H1 (cell line): Measurements from ENCODE around the gene YAP1. TPM values are rescaled to one million over a fixed set of nuclear protein-coding genes. Genes with fewer than 3 reads are reported as not detected.

Experiments used
- CTCF ChIA-PET: fragments of 300-600 bp; sonication (Branson Sonifier 250); formaldehyde crosslinking; loops from one replicate; lab custom pipeline; 2021; ENCODE audit not compliant: partially characterized antibody; lab: Charles Lee
- POLR2A ChIA-PET: fragments of 300-600 bp; sonication (Branson Sonifier 250); formaldehyde crosslinking; loops from one replicate; lab custom pipeline; 2021; ENCODE audit warnings: inconsistent platforms; ENCODE audit not compliant: partially characterized antibody; lab: Charles Lee
- DNase-seq, 2 experiments: peaks; one replicate each; pipeline versions ENCODE4 v3.0.0 to v3.0.0-alpha.2; 2010 to 2022; ENCODE audit warnings: low spot score in 2 of 2, low read depth in 1 of 2, mixed read lengths in 1 of 2
- FAIRE-seq: peaks from 2 replicates; lab custom pipeline; 2011; peaks lifted over from hg19 to GRCh38; lab: Jason Lieb, UNC
- H2AFZ ChIP-seq: 2 replicates; pipeline ENCODE4 v1.8.1; 2012; ENCODE audit warnings: low read length, inconsistent platforms
- H2AK5ac ChIP-seq: 2 replicates; pipeline ENCODE4 v1.6.1; 2013; ENCODE audit warnings: low read depth, low read length
- H2BK120ac ChIP-seq: replicated peaks from 2 replicates; pipeline ENCODE3; 2013; ENCODE audit warnings: low read depth, low read length, inconsistent platforms
- H2BK12ac ChIP-seq: 2 replicates; pipeline ENCODE4 v1.6.1; 2013; ENCODE audit warnings: low read depth, low read length
- H2BK15ac ChIP-seq: 2 replicates; pipeline ENCODE4 v1.6.1; 2013; ENCODE audit warnings: low read length
- H2BK20ac ChIP-seq: 2 replicates; pipeline ENCODE4 v1.6.1; 2013; ENCODE audit warnings: low read length
- H2BK5ac ChIP-seq: 2 replicates; pipeline ENCODE4 v1.6.1; 2013; ENCODE audit warnings: low read depth, low read length
- H3K14ac ChIP-seq: 2 replicates; pipeline ENCODE4 v1.6.1; 2013; ENCODE audit warnings: inconsistent platforms; ENCODE audit not compliant: insufficient read length
- H3K18ac ChIP-seq: 2 replicates; pipeline ENCODE4 v1.6.1; 2013; ENCODE audit warnings: low read length; ENCODE audit errors: extremely low read depth
- H3K23ac ChIP-seq: 2 replicates; pipeline ENCODE4 v1.6.1; 2013; ENCODE audit warnings: inconsistent platforms; ENCODE audit not compliant: insufficient read length
- H3K23me2 ChIP-seq: 2 replicates; pipeline ENCODE4 v1.6.1; 2013; ENCODE audit warnings: low read depth, low read length
- H3K27ac ChIP-seq: 2 replicates; pipeline ENCODE4 v1.6.1; 2011; ENCODE audit warnings: low read depth, low read length, inconsistent platforms
- H3K27me3 ChIP-seq, 4 experiments: replicated peaks in 1 of 4; 1 replicate in 1 of 4; 2 replicates in 3 of 4; pipeline versions ENCODE4 v1.6.1 to v1.8.1; 2011 to 2013; ENCODE audit warnings: low read length in 3 of 4, mild to moderate bottlenecking in 3 of 4, inconsistent platforms in 2 of 4, mixed read lengths in 2 of 4, moderate library complexity in 1 of 4; ENCODE audit not compliant: control insufficient read depth in 3 of 4, insufficient read depth in 3 of 4; ENCODE audit errors: extremely low read depth in 1 of 4
- H3K36me3 ChIP-seq, 4 experiments: 2 replicates each; pipeline versions ENCODE4 v1.6.1 to v1.8.1; 2011 to 2013; ENCODE audit warnings: mild to moderate bottlenecking in 4 of 4, low read length in 3 of 4, moderate library complexity in 2 of 4, control low read depth in 1 of 4, inconsistent platforms in 1 of 4; ENCODE audit not compliant: insufficient read depth in 4 of 4, control insufficient read depth in 2 of 4
- H3K4ac ChIP-seq: replicated peaks from 2 replicates; pipeline ENCODE3; 2013; ENCODE audit warnings: low read length, low read depth, mixed read lengths, inconsistent platforms; ENCODE audit not compliant: insufficient read length
- H3K4me1 ChIP-seq, 4 experiments: replicated peaks in 1 of 4; 1 replicate in 1 of 4; 2 replicates in 3 of 4; pipeline versions ENCODE4 v1.6.1 to v1.8.1; 2011 to 2013; ENCODE audit warnings: low read length in 3 of 4, inconsistent platforms in 2 of 4, mixed read lengths in 1 of 4; ENCODE audit not compliant: insufficient read depth in 4 of 4, control insufficient read depth in 3 of 4
- H3K4me2 ChIP-seq, 2 experiments: 2 replicates each; pipeline versions ENCODE4 v1.6.1 to v1.8.1; 2011 to 2013; ENCODE audit warnings: low read depth in 2 of 2, low read length in 2 of 2, control low read depth in 1 of 2, inconsistent platforms in 1 of 2, mild to moderate bottlenecking in 1 of 2; ENCODE audit not compliant: insufficient read depth in 1 of 2
- H3K4me3 ChIP-seq, 4 experiments: fragments of 200-600, 300-600 bp in 1 of 4; sonication (generic), shearing (Covaris generic), sonication (Bioruptor Twin) in 1 of 4; 2 replicates each; pipeline versions ENCODE4 v1.5.1 to v1.8.1; 2011 to 2016; ENCODE audit warnings: low read length in 4 of 4, low read depth in 3 of 4, control low read depth in 2 of 4, inconsistent platforms in 2 of 4, mild to moderate bottlenecking in 2 of 4, mixed read lengths in 1 of 4, moderate library complexity in 1 of 4; ENCODE audit not compliant: insufficient read depth in 2 of 4; ENCODE audit errors: extremely low read depth in 1 of 4
- H3K56ac ChIP-seq: replicated peaks from 2 replicates; pipeline ENCODE3; 2013; ENCODE audit warnings: low read depth, mild to moderate bottlenecking, mixed read lengths, low read length, inconsistent platforms; ENCODE audit not compliant: insufficient read length
- H3K79me1 ChIP-seq: 2 replicates; pipeline ENCODE4 v1.6.1; 2013; ENCODE audit warnings: low read depth, low read length, control low read depth
- H3K79me2 ChIP-seq, 2 experiments: 2 replicates each; pipeline versions ENCODE4 v1.6.1 to v1.8.1; 2012 to 2013; ENCODE audit warnings: low read length in 2 of 2, mild to moderate bottlenecking in 2 of 2, inconsistent platforms in 1 of 2; ENCODE audit not compliant: insufficient read depth in 2 of 2, control insufficient read depth in 1 of 2
- H3K9ac ChIP-seq, 4 experiments: replicated peaks in 1 of 4; 1 replicate in 1 of 4; 2 replicates in 3 of 4; pipeline versions ENCODE4 v1.6.1 to v1.8.1; 2011 to 2013; ENCODE audit warnings: low read depth in 3 of 4, low read length in 3 of 4, control low read depth in 2 of 4, mild to moderate bottlenecking in 2 of 4, moderate library complexity in 2 of 4, inconsistent platforms in 1 of 4; ENCODE audit errors: extremely low read depth in 1 of 4
- H3K9me3 ChIP-seq, 2 experiments: 2 replicates each; pipeline versions ENCODE4 v1.6.1 to v1.8.1; 2012 to 2013; ENCODE audit warnings: mild to moderate bottlenecking in 2 of 2, moderate library complexity in 2 of 2, control low read depth in 1 of 2, inconsistent platforms in 1 of 2, low read depth in 1 of 2, low read length in 1 of 2, mixed read lengths in 1 of 2; ENCODE audit not compliant: insufficient read depth in 2 of 2
- H4K20me1 ChIP-seq, 2 experiments: replicated peaks in 1 of 2; 2 replicates each; pipeline versions ENCODE3 to v1.8.1; 2011 to 2013; ENCODE audit warnings: inconsistent platforms in 2 of 2, low read length in 2 of 2, mild to moderate bottlenecking in 1 of 2; ENCODE audit not compliant: insufficient read depth in 2 of 2, control insufficient read depth in 1 of 2
- H4K5ac ChIP-seq: 2 replicates; pipeline ENCODE4 v1.6.1; 2013; ENCODE audit warnings: low read length, low read depth, mixed read lengths, inconsistent platforms; ENCODE audit not compliant: insufficient read length
- H4K8ac ChIP-seq: 2 replicates; pipeline ENCODE4 v1.8.0; 2013; ENCODE audit warnings: mild to moderate bottlenecking, moderate library complexity, low read length, inconsistent platforms; ENCODE audit not compliant: insufficient read depth; ENCODE audit errors: extremely low read depth
- H4K91ac ChIP-seq: replicated peaks from 2 replicates; pipeline ENCODE3; 2013; ENCODE audit warnings: low read length, mixed read lengths, inconsistent platforms; ENCODE audit not compliant: insufficient read length
- BCL11A ChIP-seq, 2 experiments: IDR thresholded peaks; one replicate each; pipeline ENCODE4 v1.6.1; 2011; ENCODE audit warnings: low read depth in 2 of 2, low read length in 2 of 2, mild to moderate bottlenecking in 2 of 2
- WGBS, 2 experiments: shearing (Covaris generic) in 1 of 2; methylation state at CpG; one replicate each; pipeline versions ENCODE4 v1.1.6 to v1.1.7; 2013 to 2015; ENCODE audit warnings: low lambda C conversion rate in 2 of 2, mixed read lengths in 2 of 2, inconsistent platforms in 1 of 2, low coverage in 1 of 2, missing lambda C conversion rate in 1 of 2; ENCODE audit not compliant: insufficient replicate concordance in 2 of 2, insufficient coverage in 1 of 2, insufficient read length in 1 of 2; ENCODE audit errors: extremely low coverage in 1 of 2, missing lambda C conversion rate in 1 of 2; 5-methylcytosine and 5-hydroxymethylcytosine counted together
- polyA plus RNA-seq, 7 experiments: library from polyadenylated mRNA; depleted of rRNA in 3 of 7; stranded (reverse) in 5 of 7; unstranded in 2 of 7; fragments of >200 nt in 5 of 7; fragments of 200-250 nt in 2 of 7; gene quantifications; 1 replicate in 5 of 7; 2 replicates in 1 of 7; 4 replicates in 1 of 7; pipeline versions ENCODE4 v1.2.1 to v1.2.3, GENCODE V29; 2011 to 2013; ENCODE audit warnings: missing spikeins in 2 of 7, mixed read lengths in 2 of 7
- total RNA-seq: library from RNA; stranded (reverse); fragmentation: NEBNext Ultra II Directional; extraction: Animal tissue kit (Norgen Biotek cat#: 25700); gene quantifications from 2 replicates; pipeline ENCODE4 v1.2.1, GENCODE V29; 2021

YAP1 gene
- total and polyA plus RNA-seq, 2 of the 8 experiments (the other 6 are each of a cell fraction or from before 2014, with no cell fraction given), result 62.0 to 108 TPM

DNA sequence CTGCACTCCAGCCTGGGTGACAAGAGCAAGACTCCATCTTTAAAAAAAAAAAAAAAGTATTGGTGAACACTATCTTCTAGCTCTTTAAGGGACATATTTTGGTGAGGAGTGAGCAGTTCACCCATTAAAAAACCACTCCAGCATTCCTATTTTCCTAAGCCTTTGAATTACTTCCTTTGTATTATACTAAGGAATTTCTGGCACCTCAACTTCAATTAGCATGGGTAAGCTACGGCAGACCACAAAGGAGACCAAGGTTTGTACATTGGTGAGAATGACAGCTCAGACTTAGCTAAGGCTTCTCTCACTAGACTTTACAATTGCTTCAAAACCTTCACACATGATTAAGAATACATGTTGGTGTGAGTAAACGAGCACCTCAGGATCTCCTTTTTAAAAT is 150.0 kb downstream of the YAP1 start:
- Histone ChIP-seq H3K4me3 (no peak overlapping the region), H3K23ac (no peak overlapping the region), H3K79me2 (no peaks in the 10 kb centered on the region), H3K36me3 (no peaks in the 10 kb centered on the region), H4K91ac (no peak overlapping the region)
- no peak for FAIRE-seq
- DNase-seq, result no peak
- no peak for TF ChIP-seq BCL11A (IDR thresholded peaks at IDR 0.05; ENCODE audit: low read depth in 2 of 2, low read length in 2 of 2)
- TF ChIP-seq, all 59 proteins: peak for 0
- no peak overlapping the region for H2BK120ac ChIP-seq
- H2AK5ac ChIP-seq, result no peak overlapping the region
- H2BK15ac ChIP-seq, result no peak overlapping the region
- H2AFZ ChIP-seq, result no peak overlapping the region
- no peaks in the 10 kb centered on the region for H4K20me1 ChIP-seq
- no peak overlapping the region for H3K27ac ChIP-seq
- WGBS, 2 experiments, result 84% methylated on average over 2 of the region's 2 CpGs; no CpG with 5 or more reads in 1 of the 2 experiments
- H3K4ac ChIP-seq, result no peak overlapping the region
- no peak overlapping the region for H3K18ac ChIP-seq
- no peaks in the 10 kb centered on the region for H3K9me3 ChIP-seq
- ChIA-PET CTCF (interaction anchor here (0.6 to 4.9 kb wide), 4 partner anchors 8 to 253 kb away, joined by 3 to 25 read pairs (median 8); no protein-coding TSS in a partner anchor), POLR2A (interaction anchor here (0.7 kb wide), 1 partner anchor 8 kb away, joined by 3 read pairs; no protein-coding TSS in a partner anchor)
- H3K4me2 ChIP-seq, result no peak overlapping the region
- H3K79me1 ChIP-seq, result no peaks in the 10 kb centered on the region
- no peak overlapping the region for H3K56ac ChIP-seq
- H3K14ac ChIP-seq, result no peak overlapping the region
- H3K27me3 ChIP-seq, result no peaks in the 10 kb centered on the region
- no peaks in the 10 kb centered on the region for H3K23me2 ChIP-seq
- H4K8ac ChIP-seq, result no peak overlapping the region
- no peak overlapping the region for H2BK20ac ChIP-seq
- no peak overlapping the region for H2BK5ac ChIP-seq
- H4K5ac ChIP-seq, result no peak overlapping the region
- peaks cover 0 to 5% (median 0%) of the 10 kb centered on the region in 4 experiments; a peak in 2 of 7 replicates for H3K4me1 ChIP-seq
- no peak overlapping the region for H2BK12ac ChIP-seq
- H3K9ac ChIP-seq, result no peak overlapping the region
